ENCODE measurements around the gene WDFY3.

WDFY3 gene

DNA sequence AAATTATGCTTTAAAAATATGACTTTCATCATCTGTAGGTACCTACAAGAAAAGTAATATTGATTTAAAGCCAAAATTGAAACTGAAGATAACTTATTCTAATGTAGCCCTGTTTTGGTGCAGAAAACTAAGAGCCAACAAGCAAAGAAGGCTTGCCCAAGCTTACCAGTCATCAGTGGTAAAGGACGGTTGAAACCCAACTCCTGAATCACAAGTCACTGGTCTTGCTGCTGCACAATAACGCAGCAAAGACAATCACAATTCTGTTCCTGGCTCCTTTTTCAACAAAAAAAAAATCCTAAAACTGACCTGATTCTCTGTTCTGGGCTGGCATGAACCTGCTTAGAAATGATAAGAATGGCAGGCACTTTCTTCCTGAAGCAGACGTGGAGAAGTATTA, 34.5 kb downstream of the WDFY3 start:
- TF ChIP-seq ZBTB7A (IDR thresholded peaks at IDR 0.05; ENCODE audit: low read depth) (no peak), TAF1 (IDR thresholded peaks at IDR 0.05; ENCODE audit: low read depth) (no peak), NFIC (IDR thresholded peaks at IDR 0.05) (no peak), EGR1 (IDR thresholded peaks at IDR 0.05) (no peak)
- TF ChIP-seq, protein P1, sequence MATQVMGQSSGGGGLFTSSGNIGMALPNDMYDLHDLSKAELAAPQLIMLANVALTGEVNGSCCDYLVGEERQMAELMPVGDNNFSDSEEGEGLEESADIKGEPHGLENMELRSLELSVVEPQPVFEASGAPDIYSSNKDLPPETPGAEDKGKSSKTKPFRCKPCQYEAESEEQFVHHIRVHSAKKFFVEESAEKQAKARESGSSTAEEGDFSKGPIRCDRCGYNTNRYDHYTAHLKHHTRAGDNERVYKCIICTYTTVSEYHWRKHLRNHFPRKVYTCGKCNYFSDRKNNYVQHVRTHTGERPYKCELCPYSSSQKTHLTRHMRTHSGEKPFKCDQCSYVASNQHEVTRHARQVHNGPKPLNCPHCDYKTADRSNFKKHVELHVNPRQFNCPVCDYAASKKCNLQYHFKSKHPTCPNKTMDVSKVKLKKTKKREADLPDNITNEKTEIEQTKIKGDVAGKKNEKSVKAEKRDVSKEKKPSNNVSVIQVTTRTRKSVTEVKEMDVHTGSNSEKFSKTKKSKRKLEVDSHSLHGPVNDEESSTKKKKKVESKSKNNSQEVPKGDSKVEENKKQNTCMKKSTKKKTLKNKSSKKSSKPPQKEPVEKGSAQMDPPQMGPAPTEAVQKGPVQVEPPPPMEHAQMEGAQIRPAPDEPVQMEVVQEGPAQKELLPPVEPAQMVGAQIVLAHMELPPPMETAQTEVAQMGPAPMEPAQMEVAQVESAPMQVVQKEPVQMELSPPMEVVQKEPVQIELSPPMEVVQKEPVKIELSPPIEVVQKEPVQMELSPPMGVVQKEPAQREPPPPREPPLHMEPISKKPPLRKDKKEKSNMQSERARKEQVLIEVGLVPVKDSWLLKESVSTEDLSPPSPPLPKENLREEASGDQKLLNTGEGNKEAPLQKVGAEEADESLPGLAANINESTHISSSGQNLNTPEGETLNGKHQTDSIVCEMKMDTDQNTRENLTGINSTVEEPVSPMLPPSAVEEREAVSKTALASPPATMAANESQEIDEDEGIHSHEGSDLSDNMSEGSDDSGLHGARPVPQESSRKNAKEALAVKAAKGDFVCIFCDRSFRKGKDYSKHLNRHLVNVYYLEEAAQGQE (IDR thresholded peaks at IDR 0.05; ENCODE audit: low read depth) = no peak
- TF ChIP-seq, protein P2, sequence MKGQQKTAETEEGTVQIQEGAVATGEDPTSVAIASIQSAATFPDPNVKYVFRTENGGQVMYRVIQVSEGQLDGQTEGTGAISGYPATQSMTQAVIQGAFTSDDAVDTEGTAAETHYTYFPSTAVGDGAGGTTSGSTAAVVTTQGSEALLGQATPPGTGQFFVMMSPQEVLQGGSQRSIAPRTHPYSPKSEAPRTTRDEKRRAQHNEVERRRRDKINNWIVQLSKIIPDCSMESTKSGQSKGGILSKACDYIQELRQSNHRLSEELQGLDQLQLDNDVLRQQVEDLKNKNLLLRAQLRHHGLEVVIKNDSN (IDR thresholded peaks at IDR 0.05) = no peak
- TF ChIP-seq, protein P3, sequence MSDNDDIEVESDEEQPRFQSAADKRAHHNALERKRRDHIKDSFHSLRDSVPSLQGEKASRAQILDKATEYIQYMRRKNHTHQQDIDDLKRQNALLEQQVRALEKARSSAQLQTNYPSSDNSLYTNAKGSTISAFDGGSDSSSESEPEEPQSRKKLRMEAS (IDR thresholded peaks at IDR 0.05) = no peak

DNA sequence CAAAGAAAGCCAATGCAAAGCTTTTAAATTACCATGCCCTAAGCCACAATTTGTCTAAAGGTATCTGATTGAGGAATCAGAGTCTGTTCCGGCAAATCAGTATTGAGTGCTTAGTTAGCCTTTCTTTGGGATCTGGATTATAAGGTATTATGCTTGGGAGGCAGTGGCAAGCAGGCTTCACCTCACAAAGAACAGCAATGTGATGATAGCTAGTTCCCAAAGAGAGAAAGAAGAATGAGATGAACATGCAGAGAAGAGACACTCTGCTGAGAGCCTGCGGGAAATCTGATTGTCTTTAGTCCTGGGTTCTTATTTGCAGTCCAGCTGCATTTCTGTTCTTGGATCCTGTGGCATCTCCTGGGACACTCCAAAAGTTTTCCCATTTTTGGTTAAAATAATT, 35.2 kb downstream of the WDFY3 start:
- no peak for TF ChIP-seq EGR1 (IDR thresholded peaks at IDR 0.05)
- no peak for TF ChIP-seq TCF12 (IDR thresholded peaks at IDR 0.05; ENCODE audit: low read depth)
- TF ChIP-seq YY1 (IDR thresholded peaks at IDR 0.05; ENCODE audit: low read depth) = no peak
- no peak for TF ChIP-seq TAF1 (IDR thresholded peaks at IDR 0.05; ENCODE audit: low read depth)
- TF ChIP-seq, protein P3 (IDR thresholded peaks at IDR 0.05) = no peak
- no peak for TF ChIP-seq NFIC (IDR thresholded peaks at IDR 0.05)

DNA sequence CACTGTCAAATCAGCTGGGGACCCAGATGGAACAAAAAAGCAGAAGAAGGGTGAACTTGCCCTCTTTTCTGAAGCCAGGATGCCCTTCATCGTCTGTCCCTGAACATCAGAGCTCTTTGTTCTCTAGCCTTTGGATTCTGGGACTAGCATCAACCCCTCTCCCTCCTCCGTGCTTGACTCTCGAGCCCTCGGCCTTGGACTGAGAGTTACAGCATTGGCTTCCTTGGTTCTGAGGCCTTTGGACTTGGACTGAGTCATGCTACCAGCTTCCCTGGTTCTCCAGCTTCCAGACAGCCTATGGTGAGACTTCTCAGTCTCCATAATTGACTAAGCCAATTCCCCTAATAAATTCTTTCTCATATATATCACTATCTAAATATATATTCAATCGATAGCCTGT, 38.4 kb downstream of the WDFY3 start:
- TF ChIP-seq EP300 (IDR thresholded peaks at IDR 0.05; ENCODE audit: borderline replicate concordance) (no peak), TEAD4 (IDR thresholded peaks at IDR 0.05) (no peak), NFIC (IDR thresholded peaks at IDR 0.05) (no peak), CREB1 (IDR thresholded peaks at IDR 0.05; ENCODE audit: low read depth) (no peak), ZBTB7A (IDR thresholded peaks at IDR 0.05; ENCODE audit: low read depth) (no peak), RAD21 (IDR thresholded peaks at IDR 0.05; ENCODE audit: low read depth) (no peak), TCF12 (IDR thresholded peaks at IDR 0.05; ENCODE audit: low read depth) (no peak)
- TF ChIP-seq, protein P1 (IDR thresholded peaks at IDR 0.05; ENCODE audit: low read depth) = no peak
- TF ChIP-seq, protein P2 (IDR thresholded peaks at IDR 0.05) = no peak

DNA sequence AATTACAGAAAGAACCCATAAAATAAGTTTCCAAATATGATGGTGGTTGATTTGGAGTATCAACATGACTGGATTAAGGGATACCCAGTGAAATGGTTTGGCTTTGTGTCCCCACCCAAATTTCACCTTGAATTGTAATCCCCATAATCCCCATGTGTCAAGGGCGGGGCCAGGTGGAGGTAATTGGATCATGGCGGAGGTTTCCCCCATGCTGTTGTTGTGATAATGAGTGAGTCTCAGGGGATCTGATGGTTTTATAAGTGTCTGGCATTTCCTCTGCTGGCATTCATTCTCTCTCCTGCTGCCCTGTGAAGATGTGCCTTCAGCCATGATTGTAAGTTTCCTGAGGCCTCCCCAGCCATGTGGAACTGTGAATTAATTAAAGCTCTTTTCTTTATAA, 39.1 kb downstream of the WDFY3 start:
- TF ChIP-seq, protein P2 (IDR thresholded peaks at IDR 0.05) = no peak
- no peak for TF ChIP-seq FOXM1 (IDR thresholded peaks at IDR 0.05; ENCODE audit: borderline replicate concordance, low read depth)
- no peak for TF ChIP-seq CREB1 (IDR thresholded peaks at IDR 0.05; ENCODE audit: low read depth)
- no peak for TF ChIP-seq TCF12 (IDR thresholded peaks at IDR 0.05; ENCODE audit: low read depth)
- no peak for TF ChIP-seq ZBTB7A (IDR thresholded peaks at IDR 0.05; ENCODE audit: low read depth)
- TF ChIP-seq, protein P1 (IDR thresholded peaks at IDR 0.05; ENCODE audit: low read depth) = no peak
- no peak for TF ChIP-seq EP300 (IDR thresholded peaks at IDR 0.05; ENCODE audit: borderline replicate concordance)
- no peak for TF ChIP-seq RAD21 (IDR thresholded peaks at IDR 0.05; ENCODE audit: low read depth)
- no peak for TF ChIP-seq YY1 (IDR thresholded peaks at IDR 0.05; ENCODE audit: low read depth)
- TF ChIP-seq EGR1 (IDR thresholded peaks at IDR 0.05) = no peak
- TF ChIP-seq NFIC (IDR thresholded peaks at IDR 0.05) = no peak
- TF ChIP-seq CEBPB (IDR thresholded peaks at IDR 0.05) = no peak
- no peak for TF ChIP-seq TEAD4 (IDR thresholded peaks at IDR 0.05)
- no peak for TF ChIP-seq TAF1 (IDR thresholded peaks at IDR 0.05; ENCODE audit: low read depth)
- TF ChIP-seq, protein P3 (IDR thresholded peaks at IDR 0.05) = no peak
